ENCODE data around the gene CCL25. TPM values are rescaled to one million over a fixed set of nuclear protein-coding genes. Genes with fewer than 3 reads are reported as not detected.
A peak's percentile ranks its signal among the peaks of the same experiment; 100 is the strongest.

The CCL25 gene
- total and polyA plus RNA-seq, 2 experiments from 2014 or later = 0.52 to 0.73 TPM

DNA sequence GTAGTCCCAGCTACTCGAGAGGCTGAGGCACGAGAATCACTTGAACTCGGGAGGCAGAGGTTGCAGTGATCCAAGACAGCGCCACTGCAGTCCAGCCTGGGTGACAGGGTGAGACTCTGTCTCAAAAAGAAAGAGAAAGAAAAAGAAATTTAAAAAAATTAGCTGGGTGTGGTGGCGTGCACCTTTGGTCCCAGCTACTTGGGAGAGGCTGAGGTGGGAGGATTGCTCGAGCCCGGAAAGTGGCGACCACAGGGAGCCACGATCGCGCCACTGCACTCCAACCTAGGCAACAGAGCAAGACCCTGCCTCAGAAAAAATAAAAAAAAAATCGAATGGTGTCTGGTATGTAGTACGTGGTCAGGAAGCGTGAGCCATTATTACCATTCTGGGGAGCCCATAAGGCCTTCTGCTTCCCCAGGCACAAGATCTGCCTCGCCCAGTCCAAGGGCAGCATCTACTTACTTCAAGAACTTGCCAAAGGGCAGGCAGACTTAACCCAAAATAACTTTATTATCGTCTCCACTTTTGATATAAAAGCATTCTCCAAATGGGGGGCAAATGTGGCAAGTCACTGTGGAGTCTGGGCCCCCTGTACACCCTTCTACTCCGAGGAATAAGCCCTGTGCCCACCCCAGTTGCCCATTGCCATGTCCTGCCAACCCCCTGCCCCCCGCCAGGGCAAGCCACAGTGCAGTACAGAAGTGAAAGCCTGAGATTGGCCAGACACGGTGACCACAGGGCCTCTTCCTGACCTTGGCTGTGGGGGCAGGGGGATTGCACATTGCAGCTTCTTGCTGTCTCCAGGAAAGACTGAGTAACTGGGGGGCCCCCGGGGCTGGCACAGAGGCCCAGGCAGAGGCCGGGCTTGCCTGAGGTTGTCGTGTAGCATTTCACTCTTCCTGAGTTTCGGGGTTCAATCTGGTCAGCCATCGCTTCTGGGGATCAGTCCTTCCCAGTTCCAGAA, 12.6 kb downstream of the CCL25 start:
- H3K4me1 ChIP-seq (ENCODE audit: insufficient read depth) = no peaks in the 10 kb centered on the region
- Mint-ChIP-seq H3K4me3 (no peak overlapping the region), H3K27ac (no peak overlapping the region), H3K27me3 (ENCODE audit: insufficient read depth, low read depth, poor library complexity) (peaks cover 2% of the 10 kb centered on the region), H3K36me3 (ENCODE audit: low read depth) (peaks cover 16% of the 10 kb centered on the region), H3K9me3 (peaks cover 14% of the 10 kb centered on the region), H3K4me1 (no peaks in the 10 kb centered on the region)
- TF ChIP-seq CREB1 (CRISPR knock-in tag; IDR thresholded peaks at IDR 0.05; ENCODE audit: low read depth) = no peak
- peaks cover 4% of the 10 kb centered on the region; the same call in 1 of the 2 replicates for H3K36me3 ChIP-seq (ENCODE audit: insufficient read depth)
- H3K27me3 ChIP-seq (ENCODE audit: insufficient read depth) = no peaks in the 10 kb centered on the region
- no peaks in the 10 kb centered on the region for H4K20me1 ChIP-seq (replicated peaks; ENCODE audit: insufficient read depth)
- ATAC-seq = no peak
- no peak overlapping the region for H2AFZ ChIP-seq
- H3K4me2 ChIP-seq = no peak overlapping the region
- H3K4me3 ChIP-seq = no peak overlapping the region
- no peaks in the 10 kb centered on the region for H3K9me2 ChIP-seq (ENCODE audit: insufficient read depth)
- H3K27ac ChIP-seq (ENCODE audit: low read depth) = no peak overlapping the region
- DNase-seq (ENCODE audit: low spot score) = no peak
- H3F3A ChIP-seq (replicated peaks; ENCODE audit: low read depth) = 0 out of 2 replicates have a peak, but pooled peaks cover 12% of the 10 kb centered on the region
- no peaks in the 10 kb centered on the region for H3K79me2 ChIP-seq (replicated peaks; ENCODE audit: insufficient read depth)

DNA sequence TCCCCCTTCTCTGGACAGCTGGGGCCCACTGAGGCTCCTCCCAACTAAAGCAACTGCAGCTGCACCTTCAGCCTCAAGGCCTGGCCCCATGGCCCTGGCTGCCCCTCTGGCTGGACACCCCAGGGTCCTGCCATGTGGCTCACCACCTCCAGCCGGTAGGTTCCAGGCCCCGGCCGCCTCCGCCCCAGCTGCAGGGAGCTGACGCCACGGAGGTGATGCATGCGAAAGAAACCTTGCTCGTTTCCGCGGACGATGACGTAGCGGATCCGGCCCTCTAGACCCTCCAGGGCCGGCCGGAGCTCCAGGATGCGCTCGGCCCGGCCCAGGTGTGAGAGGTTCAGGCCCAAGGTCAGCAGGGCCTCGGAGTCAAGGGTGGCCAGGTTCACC, 13.3 kb downstream of the CCL25 start:
- ATAC-seq (no peak), DNase-seq (ENCODE audit: low spot score) (no peak)
- Histone ChIP-seq H3K4me3 (no peak overlapping the region), H4K20me1 (replicated peaks; ENCODE audit: insufficient read depth) (no peaks in the 10 kb centered on the region), H3K27ac (ENCODE audit: low read depth) (no peak overlapping the region), H3K4me1 (ENCODE audit: insufficient read depth) (no peaks in the 10 kb centered on the region), H3K9me2 (ENCODE audit: insufficient read depth) (no peaks in the 10 kb centered on the region), H3K79me2 (replicated peaks; ENCODE audit: insufficient read depth) (no peaks in the 10 kb centered on the region), H2AFZ (no peak overlapping the region), H3K27me3 (ENCODE audit: insufficient read depth) (no peaks in the 10 kb centered on the region), H3K36me3 (ENCODE audit: insufficient read depth) (peaks cover 4% of the 10 kb centered on the region; the same call in 1 of the 2 replicates), H3F3A (replicated peaks; ENCODE audit: low read depth) (0 out of 2 replicates have a peak, but pooled peaks cover 12% of the 10 kb centered on the region), H3K4me2 (no peak overlapping the region)
- H3K4me3 Mint-ChIP-seq = no peak overlapping the region
- H3K9me3 Mint-ChIP-seq = peaks cover 18% of the 10 kb centered on the region
- peaks cover 2% of the 10 kb centered on the region for H3K27me3 Mint-ChIP-seq (ENCODE audit: insufficient read depth, low read depth, poor library complexity)
- H3K27ac Mint-ChIP-seq = peak overlapping the region; percentile 56; the same call in 1 of the 2 replicates
- peaks cover 22% of the 10 kb centered on the region for H3K36me3 Mint-ChIP-seq (ENCODE audit: low read depth)
- no peaks in the 10 kb centered on the region for H3K4me1 Mint-ChIP-seq
- TF ChIP-seq ZNF114 (CRISPR knock-in tag; IDR thresholded peaks at IDR 0.05) = no peak
- TF ChIP-seq EZH2 (IDR thresholded peaks at IDR 0.05; ENCODE audit: low read depth, unreplicated experiment) = no peak
- TF ChIP-seq JUNB (IDR thresholded peaks at IDR 0.05; ENCODE audit: unreplicated experiment) = no peak
- no peak for TF ChIP-seq POLR2AphosphoS5 (IDR thresholded peaks at IDR 0.05; ENCODE audit: low read depth)
- TF ChIP-seq ETS1 (IDR thresholded peaks at IDR 0.05) = no peak
- no peak for TF ChIP-seq STAT1 (IDR thresholded peaks at IDR 0.05; ENCODE audit: unreplicated experiment)
- no peak for TF ChIP-seq NANOG (IDR thresholded peaks at IDR 0.05; ENCODE audit: borderline replicate concordance)
- TF ChIP-seq ZNF331 (CRISPR knock-in tag; IDR thresholded peaks at IDR 0.05; ENCODE audit: low read depth) = no peak
- TF ChIP-seq, protein P1, sequence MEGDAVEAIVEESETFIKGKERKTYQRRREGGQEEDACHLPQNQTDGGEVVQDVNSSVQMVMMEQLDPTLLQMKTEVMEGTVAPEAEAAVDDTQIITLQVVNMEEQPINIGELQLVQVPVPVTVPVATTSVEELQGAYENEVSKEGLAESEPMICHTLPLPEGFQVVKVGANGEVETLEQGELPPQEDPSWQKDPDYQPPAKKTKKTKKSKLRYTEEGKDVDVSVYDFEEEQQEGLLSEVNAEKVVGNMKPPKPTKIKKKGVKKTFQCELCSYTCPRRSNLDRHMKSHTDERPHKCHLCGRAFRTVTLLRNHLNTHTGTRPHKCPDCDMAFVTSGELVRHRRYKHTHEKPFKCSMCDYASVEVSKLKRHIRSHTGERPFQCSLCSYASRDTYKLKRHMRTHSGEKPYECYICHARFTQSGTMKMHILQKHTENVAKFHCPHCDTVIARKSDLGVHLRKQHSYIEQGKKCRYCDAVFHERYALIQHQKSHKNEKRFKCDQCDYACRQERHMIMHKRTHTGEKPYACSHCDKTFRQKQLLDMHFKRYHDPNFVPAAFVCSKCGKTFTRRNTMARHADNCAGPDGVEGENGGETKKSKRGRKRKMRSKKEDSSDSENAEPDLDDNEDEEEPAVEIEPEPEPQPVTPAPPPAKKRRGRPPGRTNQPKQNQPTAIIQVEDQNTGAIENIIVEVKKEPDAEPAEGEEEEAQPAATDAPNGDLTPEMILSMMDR (conservative IDR thresholded peaks at IDR 0.05; ENCODE audit: low read depth in 2 of 2) = no peak
- TF ChIP-seq, protein P2, sequence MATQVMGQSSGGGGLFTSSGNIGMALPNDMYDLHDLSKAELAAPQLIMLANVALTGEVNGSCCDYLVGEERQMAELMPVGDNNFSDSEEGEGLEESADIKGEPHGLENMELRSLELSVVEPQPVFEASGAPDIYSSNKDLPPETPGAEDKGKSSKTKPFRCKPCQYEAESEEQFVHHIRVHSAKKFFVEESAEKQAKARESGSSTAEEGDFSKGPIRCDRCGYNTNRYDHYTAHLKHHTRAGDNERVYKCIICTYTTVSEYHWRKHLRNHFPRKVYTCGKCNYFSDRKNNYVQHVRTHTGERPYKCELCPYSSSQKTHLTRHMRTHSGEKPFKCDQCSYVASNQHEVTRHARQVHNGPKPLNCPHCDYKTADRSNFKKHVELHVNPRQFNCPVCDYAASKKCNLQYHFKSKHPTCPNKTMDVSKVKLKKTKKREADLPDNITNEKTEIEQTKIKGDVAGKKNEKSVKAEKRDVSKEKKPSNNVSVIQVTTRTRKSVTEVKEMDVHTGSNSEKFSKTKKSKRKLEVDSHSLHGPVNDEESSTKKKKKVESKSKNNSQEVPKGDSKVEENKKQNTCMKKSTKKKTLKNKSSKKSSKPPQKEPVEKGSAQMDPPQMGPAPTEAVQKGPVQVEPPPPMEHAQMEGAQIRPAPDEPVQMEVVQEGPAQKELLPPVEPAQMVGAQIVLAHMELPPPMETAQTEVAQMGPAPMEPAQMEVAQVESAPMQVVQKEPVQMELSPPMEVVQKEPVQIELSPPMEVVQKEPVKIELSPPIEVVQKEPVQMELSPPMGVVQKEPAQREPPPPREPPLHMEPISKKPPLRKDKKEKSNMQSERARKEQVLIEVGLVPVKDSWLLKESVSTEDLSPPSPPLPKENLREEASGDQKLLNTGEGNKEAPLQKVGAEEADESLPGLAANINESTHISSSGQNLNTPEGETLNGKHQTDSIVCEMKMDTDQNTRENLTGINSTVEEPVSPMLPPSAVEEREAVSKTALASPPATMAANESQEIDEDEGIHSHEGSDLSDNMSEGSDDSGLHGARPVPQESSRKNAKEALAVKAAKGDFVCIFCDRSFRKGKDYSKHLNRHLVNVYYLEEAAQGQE (IDR thresholded peaks at IDR 0.05; ENCODE audit: unreplicated experiment) = no peak
- no peak for TF ChIP-seq CREB1 (CRISPR knock-in tag; IDR thresholded peaks at IDR 0.05; ENCODE audit: low read depth)
- no peak for TF ChIP-seq EZH2phosphoT487 (IDR thresholded peaks at IDR 0.05; ENCODE audit: unreplicated experiment)
